Ovary (tissue), 10 donors: ENCODE data around the gene PARP3. TPM values are rescaled to one million over a fixed set of nuclear protein-coding genes. Genes with fewer than 3 reads are reported as not detected.

Source experiments
- DNase-seq, 5 donors: peaks; one replicate each; pipeline ENCODE4 v3.0.0-alpha.2; 2019 to 2020
- H3K27ac ChIP-seq, 2 donors: fragments of 200-600 bp; one replicate each; pipeline versions ENCODE4 v1.5.1 to v1.8.0; 2019 to 2022
- H3K27me3 ChIP-seq: fragments of 200-600 bp; one replicate; pipeline ENCODE4 v1.8.0; 2022
- H3K36me3 ChIP-seq: fragments of 200-600 bp; sonication (generic); one replicate; pipeline ENCODE4 v1.5.1; 2019
- H3K4me1 ChIP-seq: one replicate; pipeline ENCODE4 v1.8.1; 2013; ENCODE audit warnings: mild to moderate bottlenecking, moderate library complexity; ENCODE audit not compliant: insufficient read depth
- H3K4me3 ChIP-seq: fragments of 200-600 bp; sonication (generic); one replicate; pipeline ENCODE4 v1.5.1; 2017
- H3K9me3 ChIP-seq, 2 donors: fragments of 200-600 bp in 1 of 2; sonication (generic) in 1 of 2; one replicate each; pipeline versions ENCODE4 v1.5.1 to v1.8.1; 2013 to 2019; ENCODE audit warnings: mild to moderate bottlenecking in 1 of 2, moderate library complexity in 1 of 2
- EP300 ChIP-seq: sonication (generic); formaldehyde crosslinking; IDR thresholded peaks from one replicate; pipeline ENCODE4 v1.6.1; 2017; ENCODE audit warnings: antibody characterized with exemption
- POLR2A ChIP-seq: fragments of 450-650 bp; IDR thresholded peaks from one replicate; pipeline ENCODE4 v1.6.1; 2017; ENCODE audit warnings: antibody characterized with exemption, mild to moderate bottlenecking, moderate library complexity
- WGBS, 3 donors: extraction: QIAGEN DNeasy Blood & Tissue Kit in 1 of 3; methylation state at CpG; one replicate each; pipeline versions ENCODE4 v1.1.5 to v1.1.7; 2013 to 2017; 5-methylcytosine and 5-hydroxymethylcytosine counted together
- intact Hi-C, 4 donors: fragments of 100-400 bp; cut with DNase I; formaldehyde crosslinking; loops; one replicate each; pipeline versions ENCODE4 v1.11.0 to v1.15.1; 2022 to 2023
- long read RNA-seq, 3 donors: library from polyadenylated mRNA in 2 of 3; unstranded in 2 of 3; transcript quantifications; one replicate each; pipeline ENCODE4 v2.0.0 and lab custom pipeline, GENCODE V29; 2021 to 2026
- polyA plus RNA-seq, 2 donors: library from polyadenylated mRNA; stranded (reverse); fragments of 200-250 nt in 1 of 2; fragments of 350-450 nt in 1 of 2; fragmentation: Illumina TruSeq in 1 of 2; extraction: RNeasy Lipid Tissue Mini Kit (QIAGEN cat#74804) in 1 of 2; gene quantifications; one replicate each; pipeline ENCODE4 v1.2.3, GENCODE V29; 2013 to 2014
- total RNA-seq, 7 donors: library from RNA; depleted of rRNA in 2 of 7; stranded (reverse); fragments of >200 nt in 2 of 7; fragmentation: NEBNext Ultra II Directional in 3 of 7; extraction: Animal tissue kit (Norgen Biotek cat#: 25700) in 3 of 7; gene quantifications; one replicate each; pipeline versions ENCODE4 v1.1.0 to v1.2.4, GENCODE V29; 2016 to 2023
- TF ChIP-seq, protein P1 (sequence below), 3 donors: fragments of 450-650 bp in 2 of 3; fragments of 200-600 bp in 1 of 3; IDR thresholded peaks; one replicate each; pipeline versions ENCODE4 v1.5.1 to v1.8.0; 2016 to 2022; ENCODE audit warnings: antibody characterized with exemption in 3 of 3, mild to moderate bottlenecking in 1 of 3
- donor health status: DM: no; HTN: no; CAD: no; lungs with moderate emphysema.
- donor health status: DM: no; HTN: no; CAD: no.
- donor health status: Bipolar disorder and iron deficiency.
- donor health status: DM: yes; HTN: yes; CAD: no.
- donor health status: DM: no; HTN: no; CAD: no.
- donor health status: DM: yes; HTN: yes; CAD: no.

PARP3 gene
- total RNA-seq (10 to 100 TPM in 6 of 7 donors, 1 to 10 TPM in 1; 8.2 to 19.4 (median 11.6) TPM), polyA plus RNA-seq (10 to 100 TPM in 1 of 2 donors, 1 to 10 TPM in 1; 9.8 to 10.2 TPM)
- long read RNA-seq, donor 1, transcript PARP3-201 (11 exons, 2,336 nt) = major isoform, 30 of 75 reads
- long read RNA-seq, donor 1, transcript PARP3-203 (11 exons, 2,360 nt) = minor isoform, 9 of 75 reads
- long read RNA-seq, donor 1, partial matches to known transcripts = 13 of 75 reads
- long read RNA-seq, donor 1, other reads (novel, unspliced or antisense) = 20 of 75 reads
- long read RNA-seq, donor 2, partial matches to known transcripts = 0 of 4 reads
- long read RNA-seq, donor 2, other reads (novel, unspliced or antisense) = 0 of 4 reads
- long read RNA-seq, donor 3, transcript PARP3-201 (11 exons, 2,336 nt) = major isoform, 12 of 48 reads
- long read RNA-seq, donor 3, transcript PARP3-203 (11 exons, 2,360 nt) = minor isoform, 7 of 48 reads
- long read RNA-seq, donor 3, partial matches to known transcripts = 12 of 48 reads
- long read RNA-seq, donor 3, other reads (novel, unspliced or antisense) = 15 of 48 reads

DNA sequence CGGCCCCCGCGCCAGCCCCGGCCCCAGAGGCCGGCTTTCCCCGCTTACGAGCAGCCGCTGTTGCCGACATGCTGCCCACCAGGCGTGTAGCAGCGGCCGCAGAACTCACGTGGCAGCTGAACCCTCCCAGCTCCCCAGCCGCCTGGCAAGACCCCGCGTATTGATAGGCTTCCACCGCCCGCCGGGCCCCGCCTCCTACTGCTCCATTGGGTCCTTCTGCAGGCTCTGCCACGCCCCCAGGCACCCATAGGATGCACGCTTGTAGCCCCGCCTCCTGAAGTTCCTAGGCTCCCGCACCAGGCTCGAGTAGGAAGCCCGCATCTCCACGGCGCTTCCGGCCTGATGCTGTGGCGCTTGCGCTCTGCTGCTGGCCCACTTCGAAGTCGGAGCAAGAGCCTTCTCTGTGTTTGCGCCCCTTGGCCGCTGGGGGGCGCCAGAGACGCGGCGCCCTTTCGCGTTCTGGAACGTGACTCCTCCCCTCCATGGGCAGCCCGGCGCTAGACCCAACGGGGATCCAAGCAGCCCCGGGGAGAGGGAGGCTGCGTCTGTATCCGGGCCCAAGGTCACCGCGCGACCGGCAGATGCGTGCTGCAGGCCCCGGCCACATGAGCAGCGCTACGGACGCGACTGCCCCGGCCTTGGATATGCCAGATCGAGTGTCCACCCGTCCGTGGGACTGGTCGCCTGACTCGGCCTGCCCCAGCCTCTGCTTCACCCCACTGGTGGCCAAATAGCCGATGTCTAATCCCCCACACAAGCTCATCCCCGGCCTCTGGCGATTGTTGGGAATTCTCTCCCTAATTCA, at the start of gene PARP3, which contains the start of gene RRP9:
PARP3 (plus strand) TSS at position 566 of the 805 bp plus-strand sequence. CDS start 993 bp downstream, outside the sequence.
RRP9 (minus strand) TSS at position 107 of the 805 bp plus-strand sequence; CDS start at position 70, 37 bp downstream.
- H3K4me3 ChIP-seq = peak within 1 kb of the TSS; percentile 87
- DNase-seq = peak; percentile 99 to 100 (median 100)
- H3K4me1 ChIP-seq = peaks cover 14% of the 10 kb centered on the region
- peak within 1 kb of the TSS; percentile 77 to 90 for H3K27ac ChIP-seq
- intact Hi-C loops = loop anchor here in 2 of 4 donors (1.0 to 10.0 kb wide), 4 partner anchors 31 to 1327 kb away; partner anchors contain the start of genes ABHD14B (in 1 of the 2), CISH (in 1 of the 2) and MAPKAPK3 (in 1 of the 2)
- no peaks in the 10 kb centered on the region for H3K9me3 ChIP-seq
- no peaks in the 10 kb centered on the region for H3K36me3 ChIP-seq
- H3K27me3 ChIP-seq = no peaks in the 10 kb centered on the region
- TF ChIP-seq EP300 (no peak), POLR2A (peak; percentile 33)
- TF ChIP-seq, protein P1, sequence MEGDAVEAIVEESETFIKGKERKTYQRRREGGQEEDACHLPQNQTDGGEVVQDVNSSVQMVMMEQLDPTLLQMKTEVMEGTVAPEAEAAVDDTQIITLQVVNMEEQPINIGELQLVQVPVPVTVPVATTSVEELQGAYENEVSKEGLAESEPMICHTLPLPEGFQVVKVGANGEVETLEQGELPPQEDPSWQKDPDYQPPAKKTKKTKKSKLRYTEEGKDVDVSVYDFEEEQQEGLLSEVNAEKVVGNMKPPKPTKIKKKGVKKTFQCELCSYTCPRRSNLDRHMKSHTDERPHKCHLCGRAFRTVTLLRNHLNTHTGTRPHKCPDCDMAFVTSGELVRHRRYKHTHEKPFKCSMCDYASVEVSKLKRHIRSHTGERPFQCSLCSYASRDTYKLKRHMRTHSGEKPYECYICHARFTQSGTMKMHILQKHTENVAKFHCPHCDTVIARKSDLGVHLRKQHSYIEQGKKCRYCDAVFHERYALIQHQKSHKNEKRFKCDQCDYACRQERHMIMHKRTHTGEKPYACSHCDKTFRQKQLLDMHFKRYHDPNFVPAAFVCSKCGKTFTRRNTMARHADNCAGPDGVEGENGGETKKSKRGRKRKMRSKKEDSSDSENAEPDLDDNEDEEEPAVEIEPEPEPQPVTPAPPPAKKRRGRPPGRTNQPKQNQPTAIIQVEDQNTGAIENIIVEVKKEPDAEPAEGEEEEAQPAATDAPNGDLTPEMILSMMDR (IDR thresholded peaks at IDR 0.05) = peak; percentile 99 to 100 (median 100)
- WGBS, 3 donors = 0 to 1% (median 0%) methylated on average over 52 to 67 of the region's 67 CpGs

DNA sequence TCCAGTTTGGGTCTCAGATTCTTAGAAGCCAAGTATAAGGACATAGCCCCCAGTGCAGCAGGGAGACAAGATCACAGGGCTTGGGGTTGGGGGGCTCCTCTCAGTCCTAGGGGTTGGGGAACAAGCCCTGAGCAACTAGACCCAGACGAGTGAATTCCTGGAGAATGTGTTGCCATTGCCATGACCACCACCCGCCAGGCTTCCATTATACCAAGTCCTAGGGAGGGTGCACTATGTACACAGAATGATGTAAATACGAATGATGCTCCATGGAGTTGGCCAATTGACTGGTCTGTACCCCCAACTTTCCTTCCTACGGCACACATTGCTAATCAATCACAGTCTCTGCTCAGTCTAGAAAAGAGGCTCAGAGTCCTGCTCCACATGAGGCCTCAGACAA, 47.8 kb upstream of the PARP3 start:
- no peak overlapping the region for H3K27ac ChIP-seq
- intact Hi-C loops = no loop called here
- H3K27me3 ChIP-seq = no peaks in the 10 kb centered on the region
- no peak overlapping the region for H3K4me3 ChIP-seq
- TF ChIP-seq, protein P1 (IDR thresholded peaks at IDR 0.05) = no peak
- TF ChIP-seq POLR2A (no peak), EP300 (no peak)
- DNase-seq = no peak
- H3K4me1 ChIP-seq = no peaks in the 10 kb centered on the region
- H3K9me3 ChIP-seq = no peaks in the 10 kb centered on the region
- 84 to 88% (median 88%) methylated on average over 4 of the region's 4 CpGs for WGBS, 3 donors
- no peaks in the 10 kb centered on the region for H3K36me3 ChIP-seq

DNA sequence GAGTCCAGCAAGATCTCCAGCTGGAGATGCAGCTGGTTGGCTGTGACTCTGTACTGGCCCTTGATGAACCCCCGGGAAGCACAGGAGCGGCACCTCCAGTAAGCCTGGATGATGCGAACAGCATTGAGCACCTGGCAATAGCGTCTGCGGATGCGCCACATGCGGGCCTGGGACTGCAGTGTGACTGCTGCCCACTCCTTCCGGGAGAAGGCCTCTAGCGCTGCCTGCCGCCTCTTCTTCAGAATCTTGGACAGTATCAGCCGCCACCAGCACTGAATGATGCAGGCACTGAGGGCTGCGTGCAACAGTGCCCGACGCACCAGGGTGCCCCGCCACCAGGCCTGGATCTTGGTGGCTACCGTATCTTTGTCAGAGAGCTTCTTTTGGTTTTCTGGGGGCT, 47.2 kb upstream of the PARP3 start:
- TF ChIP-seq, protein P1 (IDR thresholded peaks at IDR 0.05) = no peak
- TF ChIP-seq POLR2A (no peak), EP300 (no peak)
- H3K4me3 ChIP-seq = no peak overlapping the region
- H3K4me1 ChIP-seq = no peaks in the 10 kb centered on the region
- no peaks in the 10 kb centered on the region for H3K27me3 ChIP-seq
- no peak overlapping the region for H3K27ac ChIP-seq
- no peaks in the 10 kb centered on the region for H3K36me3 ChIP-seq
- DNase-seq = no peak
- intact Hi-C loops = no loop called here
- no peaks in the 10 kb centered on the region for H3K9me3 ChIP-seq
- WGBS, 3 donors = 93 to 96% (median 95%) methylated on average over 16 of the region's 16 CpGs

DNA sequence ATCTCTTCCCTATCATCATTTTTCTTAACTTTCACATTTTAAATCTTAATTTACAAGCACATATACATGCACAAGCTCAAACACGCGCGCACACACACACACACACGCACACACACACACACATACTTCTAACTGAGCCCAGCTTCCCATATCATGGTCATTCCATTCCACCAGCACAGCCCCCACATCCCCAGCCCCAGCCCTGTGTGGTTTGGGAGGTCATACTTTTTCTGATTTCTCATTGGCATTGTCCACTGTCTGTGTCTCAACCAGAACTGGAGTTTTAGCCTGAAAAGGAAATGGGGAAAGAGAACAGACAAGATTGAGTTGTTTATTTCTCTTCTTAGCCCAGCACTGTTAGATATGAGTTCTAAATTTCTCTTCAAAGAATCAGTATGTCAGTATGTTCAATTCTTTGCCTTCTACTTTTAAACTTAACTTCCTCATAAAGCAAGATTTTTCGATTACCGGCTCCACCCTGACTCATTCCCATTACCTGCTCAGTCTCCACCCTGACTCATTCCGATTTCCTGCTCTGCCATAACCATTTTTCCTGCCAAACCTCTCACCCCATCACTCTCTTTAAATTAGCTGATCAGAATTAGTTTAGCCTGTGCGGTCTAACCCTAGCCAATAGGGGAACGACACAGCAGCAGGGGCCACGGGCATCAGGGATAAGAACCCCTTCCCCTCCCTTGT, 45.4 kb upstream of the PARP3 start:
- Histone ChIP-seq H3K27me3 (no peaks in the 10 kb centered on the region), H3K27ac (no peak overlapping the region), H3K36me3 (no peaks in the 10 kb centered on the region), H3K4me3 (no peak overlapping the region), H3K4me1 (no peaks in the 10 kb centered on the region), H3K9me3 (no peaks in the 10 kb centered on the region)
- TF ChIP-seq, protein P1 (IDR thresholded peaks at IDR 0.05) = no peak
- TF ChIP-seq POLR2A (no peak), EP300 (no peak)
- WGBS, 3 donors = 86 to 90% (median 88%) methylated on average over 10 of the region's 10 CpGs
- intact Hi-C loops = no loop called here
- no peak for DNase-seq
